ENCODE measurements around the gene TSC2. TPM values are rescaled to one million over a fixed set of nuclear protein-coding genes. Genes with fewer than 3 reads are reported as not detected.

Gene TSC2
- total RNA-seq, 2 donors from 2014 or later, result 42.4 to 43.2 TPM

DNA sequence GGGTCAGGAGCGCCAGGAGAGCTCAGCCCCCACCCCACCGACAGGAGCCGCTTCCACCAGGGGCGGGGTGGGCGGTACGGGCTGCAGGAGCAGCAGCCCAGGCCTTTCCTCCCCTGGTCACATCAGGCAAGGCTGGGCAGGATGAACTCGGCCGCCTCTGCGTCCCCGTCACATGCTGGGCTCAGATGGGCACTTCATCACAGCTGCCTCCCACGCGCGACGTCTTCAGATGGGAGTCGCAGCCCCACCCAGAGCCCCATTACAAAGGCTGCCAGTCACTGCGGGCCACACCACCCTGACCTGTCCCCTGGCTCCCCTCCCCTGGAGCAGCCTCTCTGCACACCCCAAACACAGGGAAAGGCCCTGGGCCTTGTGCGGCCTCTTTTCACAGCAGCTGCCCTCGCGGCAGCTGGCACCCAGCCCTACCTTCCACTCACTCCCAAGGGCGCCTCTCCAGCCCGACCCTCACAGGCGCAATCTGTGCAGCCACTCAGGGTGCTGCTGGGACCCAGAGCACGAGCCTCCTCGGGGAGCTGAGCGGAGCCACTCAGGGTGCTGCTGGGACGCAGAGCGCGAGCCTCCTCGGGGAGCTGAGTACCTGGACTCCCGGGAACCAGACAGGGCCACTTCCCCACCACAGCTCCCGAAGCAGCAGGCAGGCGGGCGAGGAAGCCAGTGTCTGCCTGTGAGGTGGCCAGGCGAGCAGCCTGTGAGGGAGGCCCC lies 42.8 kb upstream of the TSC2 start:
- TF ChIP-seq, protein P1, sequence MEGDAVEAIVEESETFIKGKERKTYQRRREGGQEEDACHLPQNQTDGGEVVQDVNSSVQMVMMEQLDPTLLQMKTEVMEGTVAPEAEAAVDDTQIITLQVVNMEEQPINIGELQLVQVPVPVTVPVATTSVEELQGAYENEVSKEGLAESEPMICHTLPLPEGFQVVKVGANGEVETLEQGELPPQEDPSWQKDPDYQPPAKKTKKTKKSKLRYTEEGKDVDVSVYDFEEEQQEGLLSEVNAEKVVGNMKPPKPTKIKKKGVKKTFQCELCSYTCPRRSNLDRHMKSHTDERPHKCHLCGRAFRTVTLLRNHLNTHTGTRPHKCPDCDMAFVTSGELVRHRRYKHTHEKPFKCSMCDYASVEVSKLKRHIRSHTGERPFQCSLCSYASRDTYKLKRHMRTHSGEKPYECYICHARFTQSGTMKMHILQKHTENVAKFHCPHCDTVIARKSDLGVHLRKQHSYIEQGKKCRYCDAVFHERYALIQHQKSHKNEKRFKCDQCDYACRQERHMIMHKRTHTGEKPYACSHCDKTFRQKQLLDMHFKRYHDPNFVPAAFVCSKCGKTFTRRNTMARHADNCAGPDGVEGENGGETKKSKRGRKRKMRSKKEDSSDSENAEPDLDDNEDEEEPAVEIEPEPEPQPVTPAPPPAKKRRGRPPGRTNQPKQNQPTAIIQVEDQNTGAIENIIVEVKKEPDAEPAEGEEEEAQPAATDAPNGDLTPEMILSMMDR (IDR thresholded peaks at IDR 0.05), result no peak
- DNase-seq (ENCODE audit: low spot score), result no peak
- Histone ChIP-seq H3K27ac (no peak overlapping the region), H3K4me3 (no peak overlapping the region), H3K9me3 (no peaks in the 10 kb centered on the region), H3K36me3 (peaks cover 32% of the 10 kb centered on the region), H3K4me1 (peaks cover 0 to 59% of the 10 kb centered on the region in 2 donors), H3K27me3 (no peaks in the 10 kb centered on the region)

DNA sequence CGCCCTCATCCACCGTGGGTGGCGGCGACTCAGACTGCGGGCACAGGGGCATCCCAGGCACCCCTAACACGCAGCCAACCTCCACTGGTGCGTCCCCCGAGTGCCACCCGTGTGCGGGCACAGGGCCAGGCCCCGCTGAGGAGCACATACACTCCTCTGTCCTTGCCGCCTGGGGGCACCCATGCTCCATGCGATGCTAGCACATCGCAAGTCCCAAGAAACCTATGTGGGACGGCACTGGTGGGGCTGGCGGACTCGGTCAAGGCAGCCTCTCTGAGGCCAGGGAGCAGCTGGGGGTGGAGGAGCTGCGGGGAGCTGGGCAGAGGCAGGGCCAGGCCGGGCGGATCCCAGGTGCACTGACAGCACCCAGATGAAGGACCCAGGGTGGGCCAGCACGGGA lies 42.1 kb upstream of the TSC2 start:
- Histone ChIP-seq H3K27ac (no peak overlapping the region), H3K9me3 (no peaks in the 10 kb centered on the region), H3K4me3 (no peak overlapping the region), H3K27me3 (no peaks in the 10 kb centered on the region), H3K4me1 (peaks cover 0 to 66% of the 10 kb centered on the region in 2 donors), H3K36me3 (peaks cover 26% of the 10 kb centered on the region)
- DNase-seq (ENCODE audit: low spot score), result no peak
- TF ChIP-seq, protein P1 (IDR thresholded peaks at IDR 0.05), result no peak

DNA sequence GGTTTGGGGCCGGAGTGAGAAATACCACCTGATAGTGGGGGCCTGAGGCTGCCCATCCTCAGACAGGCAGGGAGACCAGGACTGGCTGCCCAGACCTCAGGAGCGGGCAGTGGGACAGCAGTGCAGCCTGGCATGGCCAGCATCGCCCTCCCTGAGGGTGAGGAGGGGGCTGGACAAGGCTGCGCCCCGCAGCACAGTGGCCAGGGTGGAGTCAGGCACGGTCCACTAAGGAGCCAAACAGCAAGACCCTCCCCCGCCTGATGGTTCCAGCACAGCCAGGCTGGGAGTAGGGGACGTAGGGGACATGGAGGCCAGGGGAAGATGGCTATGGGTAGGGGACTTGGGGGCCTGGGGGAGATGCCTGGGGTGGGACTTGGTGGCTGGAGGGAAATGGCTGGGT lies 41.5 kb upstream of the TSC2 start:
- Histone ChIP-seq H3K36me3 (peaks cover 21% of the 10 kb centered on the region), H3K4me3 (no peak overlapping the region), H3K27ac (no peak overlapping the region), H3K9me3 (no peaks in the 10 kb centered on the region), H3K27me3 (no peaks in the 10 kb centered on the region), H3K4me1 (peaks cover 0 to 67% of the 10 kb centered on the region in 2 donors)
- DNase-seq (ENCODE audit: low spot score), result no peak
- TF ChIP-seq, protein P1 (IDR thresholded peaks at IDR 0.05), result no peak

DNA sequence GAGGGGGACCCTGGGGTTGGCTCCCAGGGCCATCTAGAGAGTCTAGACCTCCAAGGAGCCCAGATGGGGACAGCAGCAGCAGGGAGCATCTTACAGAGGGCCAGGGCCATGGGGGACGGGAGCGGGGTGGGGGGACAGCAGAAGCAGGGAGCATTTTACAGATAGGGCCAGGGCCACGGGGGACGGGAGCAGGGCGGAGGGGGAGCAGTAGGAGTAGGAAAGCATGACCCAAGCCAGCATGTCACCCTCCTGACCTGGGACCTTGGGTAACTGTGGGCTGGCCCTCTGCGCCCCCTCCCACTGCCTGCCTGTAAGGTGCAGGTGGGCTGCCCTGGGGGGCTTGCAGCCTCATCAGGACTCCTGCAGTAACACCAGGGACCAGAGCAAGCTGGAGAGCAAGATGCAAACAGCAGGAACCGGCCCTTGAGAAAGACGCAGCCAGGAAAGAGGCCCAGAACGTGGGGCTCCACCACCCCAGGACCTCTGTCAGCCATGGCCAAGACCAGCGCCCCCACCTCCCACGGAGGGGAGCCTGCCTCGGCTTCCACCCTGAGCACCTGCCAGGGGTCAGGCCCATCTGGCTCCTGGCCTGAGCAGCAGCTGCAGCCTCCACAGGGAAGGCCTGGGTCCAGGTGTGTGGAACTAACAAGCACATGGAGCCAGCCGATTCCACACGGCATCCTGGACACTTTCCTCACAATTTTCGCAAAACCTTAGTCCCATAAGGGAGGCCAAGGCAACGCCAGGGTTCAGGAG lies 40.5 kb upstream of the TSC2 start:
- H3K36me3 ChIP-seq, result peaks cover 11% of the 10 kb centered on the region
- H3K27me3 ChIP-seq, result no peaks in the 10 kb centered on the region
- no peak overlapping the region for H3K27ac ChIP-seq
- TF ChIP-seq, protein P1 (IDR thresholded peaks at IDR 0.05), result no peak
- H3K4me3 ChIP-seq, result no peak overlapping the region
- no peaks in the 10 kb centered on the region for H3K9me3 ChIP-seq
- peaks cover 0 to 67% of the 10 kb centered on the region in 2 donors for H3K4me1 ChIP-seq
- DNase-seq (ENCODE audit: low spot score), result no peak

DNA sequence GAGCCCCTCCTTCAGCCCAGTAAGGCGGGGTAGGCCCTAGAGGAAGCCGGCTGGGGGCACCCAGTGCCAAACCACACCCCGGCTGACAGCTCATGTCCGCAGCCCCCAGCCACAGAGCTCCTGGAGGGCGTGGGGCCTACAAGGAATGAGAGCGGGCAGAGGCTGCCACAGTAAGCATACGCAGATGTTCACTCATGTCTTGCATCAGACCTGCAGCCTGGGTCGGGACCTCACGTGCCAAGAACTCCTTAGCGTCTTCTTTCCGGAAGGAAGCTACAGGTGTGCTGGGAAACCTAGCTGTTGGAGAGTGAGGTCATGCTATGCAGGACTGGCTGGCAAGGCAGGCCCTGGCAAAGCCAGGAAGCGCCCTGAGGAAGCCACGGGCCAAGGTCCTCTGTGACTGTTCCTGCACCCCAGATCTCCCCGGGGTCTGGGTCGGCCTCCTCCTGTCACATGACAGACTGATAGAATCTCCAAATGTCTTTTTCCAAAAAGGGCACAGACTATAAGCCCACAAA lies 39.7 kb upstream of the TSC2 start:
- Histone ChIP-seq H3K4me1 (peaks cover 0 to 67% of the 10 kb centered on the region in 2 donors), H3K27me3 (no peaks in the 10 kb centered on the region), H3K9me3 (no peaks in the 10 kb centered on the region), H3K4me3 (peak overlapping the region in 1 of 2 donors; percentile 99), H3K36me3 (peaks cover 3% of the 10 kb centered on the region), H3K27ac (no peak overlapping the region)
- DNase-seq (ENCODE audit: low spot score), result no peak
- TF ChIP-seq, protein P1 (IDR thresholded peaks at IDR 0.05), result no peak

Data from right atrium auricular region (tissue), 2 donors.